Cardiac septum (tissue), 1 donor: Measurements from ENCODE around the gene AFMID. TPM values are rescaled to one million over a fixed set of nuclear protein-coding genes. Genes with fewer than 3 reads are reported as not detected.
"Not testable (repeated sequence)": the region's sequence is repeated elsewhere in the genome, so short reads cannot be mapped to it uniquely, and the experiment has no call there.

ENCODE experiments used
- DNase-seq: peaks from one replicate; pipeline ENCODE4 v3.0.0-alpha.2; 2020; ENCODE audit warnings: low spot score
- intact Hi-C: fragments of 100-400 bp; cut with DNase I; formaldehyde crosslinking; loops from one replicate; pipeline ENCODE4 v1.14.0; 2022
- total RNA-seq: library from RNA; stranded (reverse); fragmentation: NEBNext Ultra II Directional; extraction: Animal tissue kit (Norgen Biotek cat#: 25700); gene quantifications from one replicate; pipeline ENCODE4 v1.2.1, GENCODE V29; 2021
- donor health status: DM: no; HTN: no; CAD: no.

AFMID gene
- total RNA-seq, 1 donor from 2014 or later, result 22.3 TPM

GRCh38 chr17:78231991-78232858 is 45.1 kb downstream of the AFMID start:
- intact Hi-C loops, result no loop called here
- no peak for DNase-seq

- intact Hi-C loops, result no loop called here
- no peak for DNase-seq
Measured at GRCh38 chr17:78232859-78233173, 45.7 kb downstream of the AFMID start.

GRCh38 chr17:78233678-78234077 is 46.5 kb downstream of the AFMID start:
- DNase-seq, result no peak
- intact Hi-C loops, result no loop called here

- no peak for DNase-seq
- intact Hi-C loops, result no loop called here
Measured at GRCh38 chr17:78234261-78234865, 47.2 kb downstream of the AFMID start.

- intact Hi-C loops, DNase-seq: not testable (repeated sequence)
Measured at GRCh38 chr17:78235022-78235421, 47.9 kb downstream of the AFMID start.

GRCh38 chr17:78235885-78236284 is 48.7 kb downstream of the AFMID start:
- DNase-seq, result no peak
- intact Hi-C loops, result no loop called here

GRCh38 chr17:78236362-78237127 is 49.4 kb downstream of the AFMID start:
- intact Hi-C loops, result no loop called here
- DNase-seq, result no peak

- no peak for DNase-seq
- intact Hi-C loops, result no loop called here
Measured at GRCh38 chr17:78237401-78238012, 50.3 kb downstream of the AFMID start.

GRCh38 chr17:78238823-78239488 is 51.8 kb downstream of the AFMID start:
- intact Hi-C loops, result no loop called here
- DNase-seq, result no peak

GRCh38 chr17:78239489-78239931 is 52.3 kb downstream of the AFMID start:
- intact Hi-C loops, result no loop called here
- no peak for DNase-seq

- no peak for DNase-seq
- intact Hi-C loops, result no loop called here
Measured at GRCh38 chr17:78240012-78240655, 53.0 kb downstream of the AFMID start.

- DNase-seq, result no peak
- intact Hi-C loops, result no loop called here
Measured at GRCh38 chr17:78240839-78241238, 53.7 kb downstream of the AFMID start.

GRCh38 chr17:78241277-78242023 is 54.3 kb downstream of the AFMID start:
- no peak for DNase-seq
- intact Hi-C loops, result no loop called here

- DNase-seq, result no peak
- intact Hi-C loops, result no loop called here
Measured at GRCh38 chr17:78242024-78242742, 55.0 kb downstream of the AFMID start.

- DNase-seq, result no peak
- intact Hi-C loops, result no loop called here
Measured at GRCh38 chr17:78247304-78247703, 60.1 kb downstream of the AFMID start.

GRCh38 chr17:78248051-78248914 is 61.1 kb downstream of the AFMID start:
- no peak for DNase-seq
- intact Hi-C loops, result no loop called here
